T-helper 17 cell (primary cell): ENCODE results near the gene FHIT. TPM values are rescaled to one million over a fixed set of nuclear protein-coding genes. Genes with fewer than 3 reads are reported as not detected.
A peak's percentile ranks its signal among the peaks of the same experiment; 100 is the strongest.
"Not testable (repeated sequence)": the region's sequence is repeated elsewhere in the genome, so short reads cannot be mapped to it uniquely, and the experiment has no call there.

Experiments used
- ATAC-seq: fragments of 150-1000 bp; cut with Tn5 transposase; 2 replicates; pipeline ENCODE4 v1.10.0; 2021; ENCODE audit warnings: mild to moderate bottlenecking, moderate library complexity
- DNase-seq, 3 donors: peaks; one replicate each; pipeline versions ENCODE4 v3.0.0 to v3.0.0-alpha.2; 2020 to 2021
- H3K9me3 ChIP-seq: one replicate; pipeline ENCODE4 v1.7.0; 2013; ENCODE audit warnings: low read length, mild to moderate bottlenecking; ENCODE audit not compliant: control insufficient read depth, poor library complexity, severe bottlenecking
- H3K27ac Mint-ChIP-seq: one replicate; pipeline ENCODE4 v1.8.0; 2022; ENCODE audit warnings: mild to moderate bottlenecking, moderate library complexity, mixed read lengths
- H3K27me3 Mint-ChIP-seq: one replicate; pipeline ENCODE4 v1.8.0; 2022; ENCODE audit warnings: mixed read lengths
- H3K36me3 Mint-ChIP-seq: one replicate; pipeline ENCODE4 v1.8.0; 2022; ENCODE audit warnings: low read depth, mixed read lengths
- H3K4me1 Mint-ChIP-seq: one replicate; pipeline ENCODE4 v1.8.0; 2022; ENCODE audit warnings: mild to moderate bottlenecking, mixed read lengths
- H3K4me3 Mint-ChIP-seq: one replicate; pipeline ENCODE4 v1.8.0; 2022; ENCODE audit warnings: mild to moderate bottlenecking, moderate library complexity, mixed read lengths
- total RNA-seq, 4 donors: library from RNA in 2 of 4; stranded (reverse) in 2 of 4; gene quantifications; one replicate each; pipeline ENCODE4 v1.2.3 and lab custom pipeline; 2022 to 2026

Gene FHIT
- total RNA-seq, 2 donors from 2014 or later: 18.8 to 28.6 TPM

DNA sequence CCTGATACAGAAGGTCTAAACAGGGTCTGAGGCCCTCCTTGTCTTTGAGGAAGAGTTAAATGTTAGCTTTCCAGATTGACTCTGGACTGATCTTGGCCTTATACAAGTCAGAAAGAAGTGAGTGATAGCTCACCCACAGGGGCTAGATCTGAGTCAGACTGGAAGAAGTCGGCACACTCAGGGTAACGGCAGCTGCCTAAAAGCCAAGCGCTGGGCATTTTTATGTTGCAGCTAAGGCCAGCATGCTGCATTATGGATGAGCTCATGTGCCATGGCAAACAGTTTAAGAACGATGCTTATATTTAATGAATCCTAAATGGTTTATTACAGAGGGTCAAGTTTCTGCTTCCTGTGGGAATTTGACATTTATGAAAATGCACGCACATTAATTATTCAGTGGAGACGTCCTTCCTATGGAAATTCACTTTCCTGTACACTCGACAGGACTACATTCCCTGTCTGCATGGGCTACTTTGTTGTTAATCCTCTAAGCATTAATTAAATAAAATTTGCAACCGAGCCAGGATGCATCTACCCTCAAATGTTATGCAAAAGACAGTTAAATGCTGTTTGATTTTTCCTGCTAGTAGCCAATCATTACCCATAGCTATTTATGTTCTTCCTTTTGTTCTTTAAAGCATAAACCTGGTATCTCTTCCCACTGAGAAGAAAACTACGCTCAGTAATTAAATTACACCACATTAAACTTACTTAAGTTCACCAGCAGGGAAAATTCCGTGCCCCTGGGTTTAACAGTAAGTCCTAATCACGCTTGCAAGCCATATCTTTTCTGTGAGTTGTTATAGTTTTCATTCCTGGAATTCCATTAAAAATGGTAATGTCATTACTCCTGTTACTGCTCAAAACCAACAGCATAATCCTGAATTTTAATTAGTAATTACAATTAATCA lies 1438.8 kb downstream of the FHIT start:
- H3K4me3 Mint-ChIP-seq: no peak overlapping the region
- no peak overlapping the region for H3K27ac Mint-ChIP-seq
- no peak for ATAC-seq
- peaks cover 15% of the 10 kb centered on the region for H3K27me3 Mint-ChIP-seq
- no peak for DNase-seq
- no peaks in the 10 kb centered on the region for H3K9me3 ChIP-seq
- H3K36me3 Mint-ChIP-seq: no peaks in the 10 kb centered on the region
- H3K4me1 Mint-ChIP-seq: peaks cover 6% of the 10 kb centered on the region

DNA sequence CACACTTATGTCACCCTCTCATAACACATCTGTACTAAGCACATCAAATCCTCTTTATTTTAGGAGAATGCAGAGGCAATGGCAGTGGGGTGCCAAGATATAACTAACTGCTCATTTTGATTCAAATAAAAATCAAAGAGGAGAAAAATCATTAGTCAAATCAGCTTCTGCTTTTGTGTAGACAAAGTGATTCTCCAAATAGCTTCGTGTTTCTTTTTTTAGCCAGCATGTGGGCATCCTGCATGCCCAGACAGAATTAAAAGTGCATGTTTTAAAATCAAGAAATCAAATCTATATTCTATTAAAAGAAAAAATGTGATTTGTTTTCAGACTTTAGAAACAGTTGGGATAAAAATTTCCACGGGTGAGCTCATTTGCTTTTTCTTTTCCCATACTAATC lies 1440.1 kb downstream of the FHIT start:
- Mint-ChIP-seq H3K27ac (no peak overlapping the region), H3K36me3 (no peaks in the 10 kb centered on the region), H3K27me3 (peaks cover 9% of the 10 kb centered on the region), H3K4me3 (no peak overlapping the region), H3K4me1 (peaks cover 4% of the 10 kb centered on the region)
- ATAC-seq (no peak), DNase-seq (no peak)
- no peaks in the 10 kb centered on the region for H3K9me3 ChIP-seq

DNA sequence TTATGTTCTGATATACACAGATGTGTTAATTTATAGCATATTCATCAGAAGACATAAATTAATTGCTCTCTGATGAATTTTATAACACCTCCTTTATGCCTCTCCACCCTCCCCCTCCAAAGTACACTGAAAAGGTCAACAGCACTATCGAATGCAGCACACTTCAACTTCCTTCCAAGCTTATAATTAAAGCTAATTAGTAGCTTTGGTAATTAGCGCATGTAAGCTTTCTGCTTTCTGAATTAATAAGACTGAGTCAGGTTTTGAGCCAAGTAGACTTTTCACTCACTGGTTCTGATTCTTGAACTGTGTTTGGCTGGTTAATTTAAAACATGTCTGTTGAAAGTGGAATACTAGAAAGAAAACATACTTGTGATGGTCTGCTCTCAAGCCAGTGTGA lies 1440.6 kb downstream of the FHIT start:
- ATAC-seq: no peak
- no peak overlapping the region for H3K4me3 Mint-ChIP-seq

DNA sequence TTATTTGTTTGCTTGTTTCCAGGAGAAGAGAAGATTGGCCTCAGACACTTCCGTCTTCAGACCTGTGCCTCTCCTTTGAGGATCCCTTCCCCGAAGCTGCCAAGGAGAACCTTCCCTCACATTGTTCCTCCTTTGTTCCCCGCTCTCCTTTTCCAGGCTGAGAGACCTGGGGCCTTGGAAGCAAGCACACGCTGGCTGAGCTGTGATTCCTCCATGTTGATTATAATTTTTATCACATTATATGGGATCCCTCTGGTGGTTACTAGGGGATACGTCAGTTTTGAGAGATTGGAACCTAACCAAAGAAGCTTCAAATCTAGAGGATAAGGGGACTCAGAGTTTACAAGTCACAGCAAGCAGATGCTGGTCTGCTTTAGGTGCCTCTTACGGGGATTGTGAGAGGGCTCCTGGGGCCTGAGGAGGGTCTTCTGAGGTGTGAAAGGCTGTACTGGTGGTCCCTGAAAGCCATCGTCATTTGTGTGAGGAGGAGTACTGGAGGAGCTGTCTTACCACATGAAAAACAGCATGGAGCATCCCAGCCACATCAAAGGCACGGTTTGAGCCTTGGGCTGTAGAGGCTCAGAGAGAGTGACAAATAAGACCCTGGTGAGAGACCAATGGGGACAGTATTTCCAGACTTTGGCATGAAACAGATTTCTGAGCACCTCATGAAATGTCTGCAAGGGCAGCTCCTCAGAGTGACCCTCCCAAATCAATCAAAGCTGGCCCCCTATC lies 1441.4 kb downstream of the FHIT start:
- peaks cover 5% of the 10 kb centered on the region for H3K27me3 Mint-ChIP-seq
- DNase-seq: no peak
- peaks cover 4% of the 10 kb centered on the region for H3K4me1 Mint-ChIP-seq
- peak overlapping the region; percentile 81 for H3K27ac Mint-ChIP-seq
- no peaks in the 10 kb centered on the region for H3K9me3 ChIP-seq
- H3K36me3 Mint-ChIP-seq: no peaks in the 10 kb centered on the region
- ATAC-seq: peak; percentile 55
- no peak overlapping the region for H3K4me3 Mint-ChIP-seq

More for the DNA sequence above, 1440.6 kb downstream of the FHIT start:
- H3K9me3 ChIP-seq: no peaks in the 10 kb centered on the region
- Mint-ChIP-seq H3K27me3 (peaks cover 9% of the 10 kb centered on the region), H3K4me1 (peaks cover 4% of the 10 kb centered on the region), H3K27ac (no peak overlapping the region), H3K36me3 (no peaks in the 10 kb centered on the region)
- no peak for DNase-seq

DNA sequence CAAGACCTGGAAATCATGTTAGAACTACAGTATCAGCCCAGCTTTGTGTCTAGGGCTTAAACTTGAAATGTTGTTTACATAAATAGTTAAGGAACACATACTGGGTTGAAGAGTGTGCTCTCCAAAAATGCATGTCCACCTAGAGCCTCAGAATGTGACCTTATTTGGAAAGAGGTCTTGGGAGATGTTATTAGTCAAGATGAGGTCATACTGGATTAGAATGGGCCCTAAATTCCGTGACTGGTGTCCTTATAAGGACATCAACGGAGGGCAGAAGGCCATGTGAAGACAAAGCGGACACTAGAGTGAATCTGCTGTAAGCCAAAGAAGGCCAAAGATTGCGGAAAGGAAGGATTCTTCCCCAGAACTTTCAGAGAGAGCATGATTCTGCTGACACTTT lies 1442.2 kb downstream of the FHIT start:
- H3K4me3 Mint-ChIP-seq: no peak overlapping the region
- no peak for DNase-seq
- no peaks in the 10 kb centered on the region for H3K9me3 ChIP-seq
- no peak for ATAC-seq
- peaks cover 4% of the 10 kb centered on the region for H3K27me3 Mint-ChIP-seq
- H3K4me1 Mint-ChIP-seq: peaks cover 4% of the 10 kb centered on the region
- no peak overlapping the region for H3K27ac Mint-ChIP-seq
- no peaks in the 10 kb centered on the region for H3K36me3 Mint-ChIP-seq

DNA sequence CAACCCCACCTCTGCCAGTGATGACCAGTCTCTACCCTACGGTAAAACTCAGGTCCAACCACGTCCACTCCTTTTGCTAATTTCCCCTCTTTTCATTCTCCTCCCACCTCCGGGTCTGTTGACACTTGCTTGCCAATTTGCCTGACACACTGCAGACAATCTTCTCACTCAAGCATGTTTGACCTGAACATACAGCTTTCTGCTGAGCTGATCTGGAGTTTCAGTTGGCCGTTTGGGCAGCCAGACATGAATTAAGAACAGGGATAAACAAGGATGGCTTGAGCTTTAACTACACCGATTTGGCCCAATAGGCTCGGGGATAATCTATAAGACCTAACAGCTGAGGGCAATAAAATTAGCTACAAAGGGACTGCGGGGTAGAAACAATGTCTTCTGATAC lies 1442.8 kb downstream of the FHIT start:
- no peaks in the 10 kb centered on the region for H3K9me3 ChIP-seq
- Mint-ChIP-seq H3K4me3 (no peak overlapping the region), H3K4me1 (peaks cover 4% of the 10 kb centered on the region), H3K27ac (no peak overlapping the region), H3K27me3 (peaks cover 4% of the 10 kb centered on the region), H3K36me3 (no peaks in the 10 kb centered on the region)
- no peak for ATAC-seq
- no peak for DNase-seq

DNA sequence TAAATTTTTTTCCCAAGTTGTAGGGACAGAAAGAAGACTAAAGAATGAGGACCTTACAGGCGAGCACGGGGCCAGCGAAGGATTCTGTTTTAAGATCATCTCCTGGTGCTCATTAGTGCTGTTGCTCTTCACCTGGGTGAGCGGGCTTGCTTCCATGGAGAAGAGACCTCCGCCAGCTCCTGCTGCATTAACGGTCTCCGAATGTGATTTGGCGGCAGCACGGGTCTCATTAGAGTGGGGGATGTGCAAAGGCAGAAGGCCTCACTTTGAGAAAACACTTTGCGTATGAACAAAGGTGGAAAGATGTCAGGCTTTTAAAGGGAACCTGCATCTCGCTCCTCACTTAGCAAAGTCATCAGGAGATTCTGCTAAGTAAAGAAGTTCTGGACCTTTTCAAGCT lies 1448.0 kb downstream of the FHIT start:
- no peak overlapping the region for H3K4me3 Mint-ChIP-seq
- ATAC-seq: no peak
- H3K9me3 ChIP-seq: no peaks in the 10 kb centered on the region
- H3K27me3 Mint-ChIP-seq: no peaks in the 10 kb centered on the region
- H3K4me1 Mint-ChIP-seq: peaks cover 3% of the 10 kb centered on the region
- no peak overlapping the region for H3K27ac Mint-ChIP-seq
- DNase-seq: no peak
- H3K36me3 Mint-ChIP-seq: no peaks in the 10 kb centered on the region

DNA sequence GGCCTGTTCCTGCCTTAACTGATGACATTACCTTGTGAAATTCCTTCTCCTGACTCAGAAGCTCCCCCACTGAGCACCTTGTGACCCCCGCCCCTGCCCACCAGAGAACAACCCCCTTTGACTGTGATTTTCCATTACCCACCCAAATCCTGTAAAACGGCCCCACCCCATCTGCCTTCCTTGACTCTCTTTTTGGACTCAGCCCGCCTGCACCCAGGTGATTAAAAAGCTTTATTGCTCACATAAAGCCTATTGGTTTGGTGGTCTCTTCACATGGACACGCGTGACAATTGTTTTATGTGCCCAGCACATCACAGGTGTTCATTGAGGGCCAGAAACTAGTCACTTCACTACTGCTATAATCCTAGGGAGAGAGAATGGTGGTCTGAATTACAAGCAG lies 1448.8 kb downstream of the FHIT start:
- H3K27ac Mint-ChIP-seq, H3K4me1 Mint-ChIP-seq, H3K27me3 Mint-ChIP-seq, H3K9me3 ChIP-seq, DNase-seq, H3K4me3 Mint-ChIP-seq, H3K36me3 Mint-ChIP-seq, ATAC-seq: not testable (repeated sequence)

DNA sequence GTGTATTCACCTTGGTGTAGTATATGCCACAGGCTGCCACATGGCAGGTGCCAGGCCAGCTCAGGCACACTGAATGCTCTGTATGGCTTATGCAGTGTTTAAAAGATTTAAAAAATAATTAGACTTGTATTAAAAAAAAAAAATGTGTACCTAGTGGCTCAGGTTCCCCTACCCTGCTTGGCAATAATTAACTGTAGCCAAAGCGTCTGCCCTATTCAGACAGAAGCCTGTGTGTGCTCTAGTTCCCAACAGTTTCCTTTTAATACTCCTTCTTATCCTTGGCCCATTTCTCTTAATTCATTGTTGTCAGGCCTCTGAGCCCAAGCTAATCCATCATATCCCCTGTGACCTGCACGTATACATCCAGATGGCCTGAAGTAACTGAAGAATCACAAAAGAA lies 1449.2 kb downstream of the FHIT start:
- H3K4me1 Mint-ChIP-seq: peaks cover 3% of the 10 kb centered on the region
- no peaks in the 10 kb centered on the region for H3K36me3 Mint-ChIP-seq
- H3K27me3 Mint-ChIP-seq: no peaks in the 10 kb centered on the region
- H3K27ac Mint-ChIP-seq: no peak overlapping the region
- no peak overlapping the region for H3K4me3 Mint-ChIP-seq
- H3K9me3 ChIP-seq: no peaks in the 10 kb centered on the region
- ATAC-seq (no peak), DNase-seq (no peak)

DNA sequence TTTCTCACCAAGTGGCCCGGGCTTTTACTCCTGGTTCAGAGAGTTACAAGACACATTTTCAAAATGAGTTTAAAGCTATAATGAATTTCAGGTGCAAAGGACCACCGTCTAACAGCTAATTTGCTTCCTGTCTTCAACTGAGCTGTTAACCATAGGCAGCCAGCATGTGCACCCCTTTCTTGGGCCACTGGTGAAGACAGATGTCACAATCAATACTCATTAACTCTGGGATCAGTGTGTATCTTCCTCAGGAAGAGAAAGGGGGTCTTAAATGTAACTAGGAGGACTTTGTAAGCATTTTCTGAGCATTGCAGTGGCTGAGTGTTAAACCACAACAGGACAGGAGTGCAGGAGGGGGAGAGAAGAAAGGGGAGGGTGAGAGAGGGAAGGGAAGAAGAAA lies 1450.8 kb downstream of the FHIT start:
- no peak overlapping the region for H3K27ac Mint-ChIP-seq
- peaks cover 3% of the 10 kb centered on the region for H3K4me1 Mint-ChIP-seq
- no peaks in the 10 kb centered on the region for H3K36me3 Mint-ChIP-seq
- no peaks in the 10 kb centered on the region for H3K27me3 Mint-ChIP-seq
- H3K4me3 Mint-ChIP-seq: no peak overlapping the region
- ATAC-seq (no peak), DNase-seq (no peak)
- no peaks in the 10 kb centered on the region for H3K9me3 ChIP-seq

DNA sequence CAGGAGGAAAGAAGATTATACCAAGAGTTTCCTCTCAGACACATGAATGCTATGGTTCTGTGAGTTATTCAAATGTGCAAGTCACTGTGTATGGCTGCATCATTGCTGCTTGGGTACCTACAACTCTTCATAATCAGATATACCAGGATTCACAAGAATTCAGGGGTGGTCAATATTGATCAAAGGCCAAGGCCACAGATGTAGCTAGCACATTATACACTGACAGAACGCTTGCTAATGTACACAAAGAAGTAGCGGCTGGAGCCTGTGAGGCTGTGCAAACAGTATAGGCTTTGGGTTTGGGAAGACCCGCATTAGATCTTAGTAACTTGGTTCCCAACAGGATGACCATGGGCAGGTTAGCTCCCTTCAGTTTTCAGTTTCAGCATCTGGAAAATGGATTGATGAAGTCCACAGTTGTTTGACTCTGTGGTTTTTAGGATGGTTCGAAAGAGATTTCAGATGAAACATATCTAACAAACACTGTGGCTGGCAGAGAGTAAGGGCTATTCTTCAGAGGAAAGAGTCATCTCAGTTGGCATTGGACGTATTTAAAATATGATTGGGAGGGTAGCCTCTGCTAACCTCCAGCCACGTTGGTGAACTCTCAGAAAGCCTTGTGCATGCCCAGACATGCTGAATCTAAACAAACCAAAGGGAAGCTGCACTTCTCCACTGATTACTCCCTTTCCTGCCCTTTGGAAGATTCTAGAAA lies 1452.7 kb downstream of the FHIT start:
- no peak overlapping the region for H3K4me3 Mint-ChIP-seq
- no peaks in the 10 kb centered on the region for H3K27me3 Mint-ChIP-seq
- H3K27ac Mint-ChIP-seq: no peak overlapping the region
- no peaks in the 10 kb centered on the region for H3K36me3 Mint-ChIP-seq
- H3K4me1 Mint-ChIP-seq: peaks cover 3% of the 10 kb centered on the region
- no peak for DNase-seq
- no peak for ATAC-seq
- no peaks in the 10 kb centered on the region for H3K9me3 ChIP-seq

DNA sequence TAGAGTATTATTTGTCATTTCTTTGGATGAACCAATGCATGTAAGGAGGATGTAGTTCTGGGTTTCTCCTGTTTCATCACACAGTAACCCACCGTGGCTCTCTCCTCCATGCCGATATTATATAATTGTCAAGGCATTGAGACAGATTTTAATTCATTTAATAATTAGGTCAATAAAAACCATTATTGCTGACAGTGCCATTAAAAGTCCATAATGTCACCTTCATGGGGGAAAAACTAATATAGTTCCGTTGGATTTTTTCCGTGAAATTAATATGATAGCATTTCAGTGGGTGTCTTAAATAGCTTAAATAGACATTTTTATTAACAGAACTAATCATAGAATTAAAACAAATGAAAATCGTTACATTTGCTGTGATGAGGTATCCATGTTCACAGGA lies 1453.7 kb downstream of the FHIT start:
- no peak for DNase-seq
- Mint-ChIP-seq H3K4me1 (peaks cover 3% of the 10 kb centered on the region), H3K4me3 (no peak overlapping the region), H3K27me3 (no peaks in the 10 kb centered on the region), H3K36me3 (no peaks in the 10 kb centered on the region), H3K27ac (no peak overlapping the region)
- H3K9me3 ChIP-seq: no peaks in the 10 kb centered on the region
- no peak for ATAC-seq

DNA sequence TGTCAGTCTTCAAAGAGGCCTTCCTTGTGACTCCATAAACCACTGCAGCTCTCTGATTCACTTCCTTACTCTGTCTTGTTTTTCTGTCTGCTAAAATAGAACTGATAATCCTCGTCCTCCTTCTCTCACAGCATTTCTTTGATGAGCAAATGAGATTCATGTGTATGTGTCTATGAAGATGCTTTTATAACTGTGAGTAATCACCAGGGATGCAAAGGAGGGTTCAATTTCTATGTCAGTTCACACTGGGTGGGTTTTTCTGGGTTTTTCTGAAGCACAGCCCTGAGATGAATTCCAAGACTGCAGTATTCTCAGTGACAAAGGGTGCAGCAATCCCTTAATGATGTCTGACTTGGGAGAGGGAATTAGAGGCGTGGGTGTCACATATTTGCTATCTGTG lies 1454.8 kb downstream of the FHIT start:
- no peak for DNase-seq
- H3K9me3 ChIP-seq: no peaks in the 10 kb centered on the region
- H3K27me3 Mint-ChIP-seq: no peaks in the 10 kb centered on the region
- peaks cover 3% of the 10 kb centered on the region for H3K4me1 Mint-ChIP-seq
- no peak overlapping the region for H3K27ac Mint-ChIP-seq
- H3K36me3 Mint-ChIP-seq: no peaks in the 10 kb centered on the region
- no peak for ATAC-seq
- no peak overlapping the region for H3K4me3 Mint-ChIP-seq
